Vagina (tissue), 2 donors: ENCODE data around the gene GATAD2B. TPM values are rescaled to one million over a fixed set of nuclear protein-coding genes. Genes with fewer than 3 reads are reported as not detected.
"Not testable (repeated sequence)": the region's sequence is repeated elsewhere in the genome, so short reads cannot be mapped to it uniquely, and the experiment has no call there.

Source experiments
- DNase-seq, 2 donors: peaks; one replicate each; pipeline ENCODE4 v3.0.0-alpha.2; 2017; ENCODE audit errors: extremely low spot score in 2 of 2
- H3K27ac ChIP-seq: fragments of 200-600 bp; sonication (generic); one replicate; pipeline ENCODE4 v1.5.1; 2019
- H3K27me3 ChIP-seq: fragments of 200-600 bp; sonication (generic); one replicate; pipeline ENCODE4 v1.5.1; 2019
- H3K36me3 ChIP-seq, 2 donors: fragments of 200-600 bp; sonication (generic); one replicate each; pipeline ENCODE4 v1.5.1; 2017 to 2019
- H3K4me1 ChIP-seq: fragments of 200-600 bp; sonication (generic); one replicate; pipeline ENCODE4 v1.5.1; 2019
- H3K4me3 ChIP-seq, 2 donors: fragments of 200-600 bp; sonication (generic); 1 replicate in 1 of 2; 2 replicates in 1 of 2; pipeline ENCODE4 v1.5.1; 2016 to 2019
- H3K9me3 ChIP-seq: fragments of 200-600 bp; sonication (generic); one replicate; pipeline ENCODE4 v1.5.1; 2019
- CTCF ChIP-seq, 3 experiments: fragments of 450-650 bp in 2 of 3; fragments of 200-600 bp in 1 of 3; sonication (generic) in 1 of 3; IDR thresholded peaks; one replicate each; pipeline ENCODE4 v1.5.1; 2017 to 2019; ENCODE audit warnings: antibody characterized with exemption in 3 of 3, mild to moderate bottlenecking in 2 of 3, moderate library complexity in 2 of 3
- POLR2A ChIP-seq, 2 donors: fragments of 450-650 bp; IDR thresholded peaks; one replicate each; pipeline ENCODE4 v1.6.1; 2017; ENCODE audit warnings: antibody characterized with exemption in 2 of 2, mild to moderate bottlenecking in 2 of 2, moderate library complexity in 2 of 2
- POLR2AphosphoS5 ChIP-seq, 2 donors: sonication (generic); formaldehyde crosslinking; IDR thresholded peaks; one replicate each; pipeline ENCODE4 v1.9.0; 2017; ENCODE audit warnings: antibody characterized with exemption in 2 of 2, mild to moderate bottlenecking in 2 of 2, low read depth in 1 of 2; ENCODE audit not compliant: insufficient read depth in 1 of 2
- intact Hi-C: fragments of 100-400 bp; cut with DNase I; formaldehyde crosslinking; loops from one replicate; pipeline ENCODE4 v1.15.1; 2023
- total RNA-seq: library from RNA; depleted of rRNA; stranded (reverse); fragments of >200 nt; gene quantifications from one replicate; pipeline ENCODE4 v1.2.3, GENCODE V29; 2016

The GATAD2B gene
- total RNA-seq, 1 donor from 2014 or later = 24.1 TPM

GRCh38 chr1:153852170-153852569 lies 70.6 kb downstream of the GATAD2B start:
- DNase-seq = no peak
- no peaks in the 10 kb centered on the region for H3K4me1 ChIP-seq
- intact Hi-C loops = no loop called here

GRCh38 chr1:153849487-153850185 lies 73.1 kb downstream of the GATAD2B start:
- intact Hi-C loops = no loop called here
- Histone ChIP-seq H3K9me3 (no peaks in the 10 kb centered on the region), H3K4me1 (no peaks in the 10 kb centered on the region), H3K27ac (no peak overlapping the region), H3K36me3 (no peaks in the 10 kb centered on the region), H3K4me3 (no peak overlapping the region), H3K27me3 (no peaks in the 10 kb centered on the region)
- DNase-seq = no peak
- TF ChIP-seq POLR2A (IDR thresholded peaks at IDR 0.05) = no peak
- TF ChIP-seq POLR2AphosphoS5 (IDR thresholded peaks at IDR 0.05; ENCODE audit: insufficient read depth in 1 of 2, low read depth in 1 of 2) = no peak

More at GRCh38 chr1:153852170-153852569, 70.6 kb downstream of the GATAD2B start:
- Histone ChIP-seq H3K9me3 (no peaks in the 10 kb centered on the region), H3K27me3 (no peaks in the 10 kb centered on the region), H3K27ac (no peak overlapping the region), H3K4me3 (no peak overlapping the region), H3K36me3 (no peaks in the 10 kb centered on the region)
- TF ChIP-seq POLR2A (IDR thresholded peaks at IDR 0.05) (no peak), POLR2AphosphoS5 (IDR thresholded peaks at IDR 0.05; ENCODE audit: insufficient read depth in 1 of 2, low read depth in 1 of 2) (no peak), CTCF (IDR thresholded peaks at IDR 0.05) (no peak)

- intact Hi-C loops = no loop called here
- no peaks in the 10 kb centered on the region for H3K27me3 ChIP-seq
- no peaks in the 10 kb centered on the region for H3K36me3 ChIP-seq
- no peak for DNase-seq
- H3K27ac ChIP-seq = no peak overlapping the region
- H3K9me3 ChIP-seq = no peaks in the 10 kb centered on the region
- H3K4me3 ChIP-seq = no peak overlapping the region
- no peak for TF ChIP-seq POLR2A (IDR thresholded peaks at IDR 0.05)
- no peak for TF ChIP-seq CTCF (IDR thresholded peaks at IDR 0.05)
- TF ChIP-seq POLR2AphosphoS5 (IDR thresholded peaks at IDR 0.05; ENCODE audit: insufficient read depth in 1 of 2, low read depth in 1 of 2) = no peak
- H3K4me1 ChIP-seq = no peaks in the 10 kb centered on the region
Observed at GRCh38 chr1:153848805-153849204, 74.0 kb downstream of the GATAD2B start.

GRCh38 chr1:153845158-153845557 lies 77.6 kb downstream of the GATAD2B start:
- intact Hi-C loops = no loop called here
- Histone ChIP-seq H3K27me3 (no peaks in the 10 kb centered on the region), H3K4me3 (no peak overlapping the region), H3K27ac (no peak overlapping the region), H3K4me1 (no peaks in the 10 kb centered on the region), H3K9me3 (no peaks in the 10 kb centered on the region), H3K36me3 (no peaks in the 10 kb centered on the region)
- TF ChIP-seq POLR2A (IDR thresholded peaks at IDR 0.05) = no peak
- TF ChIP-seq POLR2AphosphoS5 (IDR thresholded peaks at IDR 0.05; ENCODE audit: insufficient read depth in 1 of 2, low read depth in 1 of 2) = no peak
- DNase-seq = no peak

GRCh38 chr1:153844349-153844748 lies 78.4 kb downstream of the GATAD2B start:
- H3K4me1 ChIP-seq, DNase-seq, H3K4me3 ChIP-seq, H3K27ac ChIP-seq, H3K9me3 ChIP-seq, intact Hi-C loops, H3K36me3 ChIP-seq, H3K27me3 ChIP-seq: not testable (repeated sequence)

GRCh38 chr1:153842006-153842471 lies 80.7 kb downstream of the GATAD2B start:
- intact Hi-C loops = no loop called here
- no peaks in the 10 kb centered on the region for H3K9me3 ChIP-seq
- H3K27me3 ChIP-seq = no peaks in the 10 kb centered on the region
- no peaks in the 10 kb centered on the region for H3K36me3 ChIP-seq
- DNase-seq = no peak
- H3K4me3 ChIP-seq = no peak overlapping the region
- TF ChIP-seq POLR2AphosphoS5 (IDR thresholded peaks at IDR 0.05; ENCODE audit: insufficient read depth in 1 of 2, low read depth in 1 of 2) = no peak
- no peak for TF ChIP-seq POLR2A (IDR thresholded peaks at IDR 0.05)
- TF ChIP-seq CTCF (IDR thresholded peaks at IDR 0.05) = no peak
- no peak overlapping the region for H3K27ac ChIP-seq
- no peaks in the 10 kb centered on the region for H3K4me1 ChIP-seq
